ENCODE measurements around the gene DLG2.

- TF ChIP-seq CTCF (IDR thresholded peaks at IDR 0.05; ENCODE audit: insufficient read depth, low read length) (no peak), POLR2AphosphoS5 (IDR thresholded peaks at IDR 0.05; ENCODE audit: low read depth) (no peak)
Measured at GRCh38 chr11:84751371-84751770, 875.8 kb downstream of the DLG2 start.
